Sciatic nerve (tissue), 2 donors: ENCODE data around the gene PPP1R14D. TPM values are rescaled to one million over a fixed set of nuclear protein-coding genes. Genes with fewer than 3 reads are reported as not detected.
A peak's percentile ranks its signal among the peaks of the same experiment; 100 is the strongest.

ENCODE experiments used
- ATAC-seq: fragments of 200-7000 bp; cut with Tn5 transposase; one replicate; pipeline ENCODE4 v1.9.1; 2020; ENCODE audit warnings: mild to moderate bottlenecking, moderate library complexity
- DNase-seq: peaks from one replicate; pipeline ENCODE4 v3.0.0-alpha.2; 2020; ENCODE audit warnings: low spot score
- intact Hi-C: fragments of 100-400 bp; cut with DNase I; formaldehyde crosslinking; loops from one replicate; pipeline ENCODE4 v1.14.2; 2022
- total RNA-seq: library from RNA; stranded (reverse); fragmentation: NEBNext Ultra II Directional; extraction: Animal tissue kit (Norgen Biotek cat#: 25700); gene quantifications from one replicate; pipeline ENCODE4 v1.2.1, GENCODE V29; 2021
- donor health status: DM: no; HTN: no; CAD: no.
- donor health status: DM: no; HTN: no; CAD: no.

Gene PPP1R14D
- total RNA-seq, 1 donor from 2014 or later: not detected

DNA sequence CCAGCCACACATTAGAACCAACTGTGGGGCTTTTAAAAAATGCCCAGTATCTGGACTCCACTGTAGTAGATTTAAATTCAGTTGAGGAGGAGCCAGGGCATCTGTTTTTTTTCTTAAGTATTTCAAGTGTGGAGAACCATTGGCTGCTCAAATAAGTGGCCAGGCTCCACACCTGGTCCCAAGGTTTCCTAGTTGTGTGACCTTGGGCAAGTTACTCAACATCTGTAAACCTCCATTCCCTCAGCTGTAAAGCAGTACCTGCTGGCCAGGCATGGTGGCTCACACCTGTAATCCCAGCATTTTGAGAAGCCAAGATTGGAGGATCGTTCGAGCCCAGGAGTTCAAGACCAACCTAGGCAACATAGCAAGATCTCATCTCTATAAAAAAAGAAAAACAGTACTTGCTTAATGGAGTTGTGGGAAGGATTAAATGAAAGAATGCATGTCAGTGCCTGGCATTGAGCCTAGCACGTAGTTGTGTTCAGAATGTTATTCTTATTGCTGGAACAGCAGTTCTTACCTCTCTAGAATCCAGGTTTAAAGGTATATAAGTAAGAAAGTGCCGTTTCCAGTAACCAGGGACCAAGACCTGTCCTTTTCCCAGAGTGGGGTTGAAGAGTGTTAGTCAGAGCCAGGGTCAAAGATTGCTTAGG lies 2.0 kb downstream of the PPP1R14D start:
- intact Hi-C loops: no loop called here
- DNase-seq (no peak), ATAC-seq (no peak)

DNA sequence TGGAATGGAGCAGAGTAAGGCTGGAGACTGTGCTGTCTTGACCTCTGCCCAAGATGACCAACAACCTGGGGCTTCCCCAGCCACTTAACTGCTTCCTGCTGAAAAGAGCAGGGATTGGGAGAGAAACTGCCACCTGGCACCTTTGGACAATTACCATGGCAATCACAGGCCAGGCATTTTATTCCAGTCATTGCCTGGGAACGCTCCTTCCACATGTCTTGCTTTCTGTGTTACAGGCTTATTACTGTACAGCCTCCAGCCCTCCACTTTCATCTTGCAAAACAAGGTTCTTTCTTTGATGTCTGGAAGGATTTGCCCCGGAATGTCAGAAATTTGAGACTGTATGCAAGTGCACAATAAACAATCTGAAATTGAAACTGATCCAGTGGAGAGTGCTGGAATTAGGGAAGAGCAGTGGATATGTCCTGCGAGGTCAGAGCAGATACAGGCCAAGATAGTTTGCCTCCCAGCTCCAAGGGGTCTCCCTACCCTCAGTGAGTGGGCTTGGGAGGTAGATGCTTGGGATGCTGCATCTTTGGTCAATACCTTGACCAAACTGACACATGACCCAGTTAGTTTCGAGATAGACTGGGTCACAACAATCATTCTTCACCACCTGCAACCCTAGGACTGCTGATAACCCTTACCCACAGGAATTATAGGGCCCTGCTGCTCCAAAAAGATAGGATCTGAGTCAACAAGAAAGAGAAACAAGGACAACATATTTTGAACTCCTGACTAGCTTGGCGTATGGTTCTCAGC lies 2.7 kb downstream of the PPP1R14D start:
- ATAC-seq: no peak
- intact Hi-C loops: no loop called here
- DNase-seq: no peak

DNA sequence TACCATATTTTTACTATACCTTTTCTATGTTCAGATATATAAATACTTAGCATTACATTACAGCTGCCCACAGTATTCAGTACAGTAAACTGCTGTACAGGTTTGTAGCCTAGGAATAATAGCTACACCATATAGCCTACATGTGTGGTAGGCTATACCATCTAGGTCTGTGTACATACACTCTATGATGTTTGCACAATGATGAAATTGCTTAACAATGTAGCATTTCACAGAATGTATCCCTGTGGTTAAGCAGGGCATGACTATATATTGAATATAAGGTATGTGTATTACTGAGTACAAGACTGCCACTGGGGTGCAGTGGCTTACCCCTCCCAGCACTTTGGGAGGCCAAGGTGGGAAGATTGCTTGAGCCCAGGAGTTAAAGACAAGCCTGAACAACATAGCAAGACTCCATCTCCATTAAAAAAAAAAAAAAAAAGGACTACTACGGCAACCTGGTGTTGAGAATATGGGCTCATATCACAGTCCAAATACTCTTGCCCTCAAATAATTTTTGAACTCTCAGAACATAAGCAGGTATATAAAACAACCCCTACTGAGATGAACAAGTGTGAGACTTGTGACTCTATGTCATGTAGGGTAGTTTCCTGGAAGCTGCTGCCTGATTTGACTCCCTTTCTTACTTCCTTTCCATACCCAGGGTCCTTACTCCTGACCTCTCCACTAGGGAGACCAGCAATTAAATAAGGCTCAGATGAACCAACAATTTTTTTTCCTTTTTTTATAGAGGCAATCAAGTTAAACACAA lies 4.8 kb downstream of the PPP1R14D start:
- intact Hi-C loops: no loop called here
- ATAC-seq (no peak), DNase-seq (no peak)

DNA sequence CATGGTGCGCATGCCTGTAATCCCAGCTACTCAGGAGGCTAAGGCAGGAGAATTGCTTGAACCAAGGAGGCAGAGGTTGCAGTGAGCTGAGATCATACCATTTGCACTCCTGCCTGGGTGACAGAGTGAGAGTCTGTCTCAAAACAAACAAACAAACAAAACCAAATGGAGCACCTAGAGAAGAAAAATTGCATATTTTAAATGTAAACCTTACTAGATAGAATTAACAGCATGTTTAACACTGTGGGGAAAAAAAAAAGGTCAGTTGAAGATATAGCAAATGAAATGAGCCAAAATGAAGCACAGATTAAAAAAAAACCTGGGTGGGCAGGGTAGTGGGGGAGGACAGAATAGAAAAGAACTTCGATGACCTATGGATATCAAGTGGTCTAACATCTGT lies 7.3 kb downstream of the PPP1R14D start:
- DNase-seq (no peak), ATAC-seq (no peak)
- intact Hi-C loops: no loop called here

DNA sequence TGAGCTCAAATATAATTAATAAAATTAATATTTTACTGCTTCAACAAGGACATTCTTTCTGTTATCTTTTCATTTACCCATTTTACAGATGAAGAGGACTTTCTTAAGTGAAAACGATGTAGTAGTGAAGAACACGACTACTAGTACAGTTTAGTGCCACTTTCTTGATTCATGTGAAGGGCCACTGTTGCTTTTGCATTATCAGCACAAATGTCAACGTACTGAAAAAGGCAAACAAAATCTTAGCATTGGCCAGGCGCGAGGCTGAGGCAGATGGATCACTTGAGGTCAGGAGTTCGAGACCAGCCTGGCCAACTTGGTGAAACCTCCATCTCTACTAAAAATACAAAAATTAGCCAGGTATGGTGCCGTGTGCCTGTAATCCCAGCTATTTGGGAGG lies 9.5 kb downstream of the PPP1R14D start:
- intact Hi-C loops: no loop called here
- ATAC-seq: no peak
- DNase-seq: no peak

DNA sequence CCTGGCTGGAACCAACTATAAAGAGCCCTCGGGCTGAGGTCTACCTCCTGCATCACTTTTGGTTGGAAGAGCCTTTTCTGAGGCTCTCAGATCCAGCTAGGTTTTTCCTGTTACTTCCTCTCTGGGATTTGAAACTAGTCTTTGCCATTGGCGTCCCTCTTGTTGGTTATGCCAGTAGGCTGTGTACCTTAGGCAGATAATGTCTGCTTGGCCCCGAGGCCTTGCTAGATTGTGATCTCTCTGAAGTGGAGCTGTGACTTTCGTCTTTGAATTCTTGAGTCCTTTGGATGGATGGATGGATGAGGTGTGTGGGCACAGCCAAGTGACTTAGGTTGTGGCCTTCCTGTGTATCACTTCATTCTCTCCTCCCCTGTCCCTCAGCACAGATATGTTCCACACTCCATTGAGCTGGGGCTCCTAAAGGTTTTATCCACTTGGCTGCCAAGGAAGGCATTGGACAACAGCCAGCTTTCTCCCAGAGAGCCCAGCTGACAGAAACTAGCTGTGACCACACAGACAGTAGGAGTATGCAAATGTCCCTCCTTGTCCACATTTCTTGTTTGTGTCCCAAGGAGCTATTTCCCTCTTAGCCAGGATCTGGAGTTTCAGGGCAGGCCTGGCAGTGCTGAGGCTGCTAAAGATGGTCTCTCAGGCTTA lies 13.3 kb downstream of the PPP1R14D start:
- DNase-seq: no peak
- intact Hi-C loops: no loop called here
- no peak for ATAC-seq

DNA sequence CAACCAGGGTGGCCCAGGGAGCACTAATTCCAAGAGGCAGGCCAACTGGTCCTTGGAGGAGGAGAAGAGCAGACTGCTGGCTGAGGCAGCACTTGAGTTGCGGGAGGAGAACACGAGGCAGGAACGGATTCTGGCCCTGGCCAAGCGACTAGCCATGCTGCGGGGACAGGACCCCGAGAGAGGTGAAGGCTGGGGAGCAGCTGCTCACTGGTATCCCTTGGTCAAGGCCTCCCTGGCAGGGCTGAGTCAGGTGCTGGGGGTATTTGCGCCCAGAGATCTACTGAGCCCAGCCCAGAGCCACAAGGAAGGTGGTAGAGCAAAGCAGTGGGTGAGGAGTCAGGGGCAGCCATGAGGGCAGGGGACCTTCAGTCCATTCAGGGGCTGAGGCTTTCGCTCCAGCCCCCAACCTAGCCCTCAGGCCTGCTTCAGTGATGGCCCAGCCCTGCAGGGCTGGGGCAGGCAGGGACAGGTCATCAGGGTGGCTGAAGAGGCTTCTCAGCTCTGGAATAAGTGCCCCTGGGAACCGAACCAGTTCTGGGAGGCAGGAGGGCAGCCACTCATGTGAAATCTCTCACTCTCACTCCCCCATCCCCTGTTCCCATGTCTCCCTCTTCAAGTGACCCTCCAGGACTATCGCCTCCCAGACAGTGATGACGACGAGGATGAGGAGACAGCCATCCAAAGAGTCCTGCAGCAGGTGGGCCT lies 15.6 kb downstream of the PPP1R14D start:
- DNase-seq (no peak), ATAC-seq (no peak)
- intact Hi-C loops: no loop called here

DNA sequence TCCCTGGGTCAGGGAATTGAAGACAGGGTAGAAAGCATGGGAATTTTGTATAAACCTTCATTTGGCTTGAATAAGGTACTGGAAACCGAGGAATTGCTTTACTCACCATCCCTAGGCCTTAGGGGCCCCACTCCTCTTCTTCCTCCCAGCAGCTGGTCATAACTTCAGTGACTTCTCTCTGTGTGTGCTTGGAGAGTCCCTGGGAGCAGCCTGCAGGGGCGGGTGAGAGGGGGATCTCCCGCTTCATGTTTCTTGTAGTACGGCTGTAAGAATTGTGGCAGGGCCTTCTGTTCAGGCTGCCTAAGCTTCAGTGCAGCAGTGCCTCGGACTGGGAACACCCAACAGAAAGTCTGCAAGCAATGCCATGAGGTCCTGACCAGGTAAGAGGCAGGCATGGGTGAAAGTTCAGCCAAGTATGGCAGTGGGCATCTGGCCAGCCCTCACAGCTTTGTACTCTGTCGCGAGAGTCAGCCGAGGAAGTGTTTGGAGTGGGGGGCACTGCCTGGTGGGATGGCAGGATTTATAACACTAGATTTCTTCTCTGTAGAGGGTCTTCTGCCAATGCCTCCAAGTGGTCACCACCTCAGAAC lies 19.6 kb downstream of the PPP1R14D start:
- ATAC-seq (no peak), DNase-seq (no peak)
- intact Hi-C loops: no loop called here

DNA sequence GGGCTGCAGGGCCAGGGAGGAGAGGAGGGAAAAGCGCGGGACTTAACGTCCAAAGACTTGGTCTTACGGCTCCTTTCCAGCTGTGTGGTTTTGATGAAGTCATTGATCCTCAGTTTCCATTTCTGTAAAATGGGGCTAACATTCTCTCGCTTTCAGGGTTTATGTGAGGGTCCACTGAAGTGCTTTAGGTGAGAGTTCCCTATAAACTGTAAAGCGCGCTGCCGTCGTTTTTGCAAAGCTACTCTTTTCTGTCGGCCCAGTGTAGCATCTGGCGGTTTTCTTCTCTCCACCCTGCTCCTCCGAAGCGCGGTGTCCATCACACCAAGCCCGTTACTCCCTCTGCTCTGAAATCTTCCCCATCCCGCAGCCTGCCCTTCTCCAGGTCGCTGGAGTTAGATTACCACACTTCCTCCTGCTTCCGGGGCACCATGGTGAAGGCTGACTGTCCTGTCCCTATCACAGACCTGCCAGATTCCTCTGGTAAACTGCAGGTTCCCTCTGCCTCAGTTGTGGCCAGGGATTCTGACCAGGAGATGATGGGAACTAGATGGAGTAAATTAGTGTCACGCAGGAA lies 20.5 kb downstream of the PPP1R14D start:
- ATAC-seq (no peak), DNase-seq (no peak)
- intact Hi-C loops: no loop called here

DNA sequence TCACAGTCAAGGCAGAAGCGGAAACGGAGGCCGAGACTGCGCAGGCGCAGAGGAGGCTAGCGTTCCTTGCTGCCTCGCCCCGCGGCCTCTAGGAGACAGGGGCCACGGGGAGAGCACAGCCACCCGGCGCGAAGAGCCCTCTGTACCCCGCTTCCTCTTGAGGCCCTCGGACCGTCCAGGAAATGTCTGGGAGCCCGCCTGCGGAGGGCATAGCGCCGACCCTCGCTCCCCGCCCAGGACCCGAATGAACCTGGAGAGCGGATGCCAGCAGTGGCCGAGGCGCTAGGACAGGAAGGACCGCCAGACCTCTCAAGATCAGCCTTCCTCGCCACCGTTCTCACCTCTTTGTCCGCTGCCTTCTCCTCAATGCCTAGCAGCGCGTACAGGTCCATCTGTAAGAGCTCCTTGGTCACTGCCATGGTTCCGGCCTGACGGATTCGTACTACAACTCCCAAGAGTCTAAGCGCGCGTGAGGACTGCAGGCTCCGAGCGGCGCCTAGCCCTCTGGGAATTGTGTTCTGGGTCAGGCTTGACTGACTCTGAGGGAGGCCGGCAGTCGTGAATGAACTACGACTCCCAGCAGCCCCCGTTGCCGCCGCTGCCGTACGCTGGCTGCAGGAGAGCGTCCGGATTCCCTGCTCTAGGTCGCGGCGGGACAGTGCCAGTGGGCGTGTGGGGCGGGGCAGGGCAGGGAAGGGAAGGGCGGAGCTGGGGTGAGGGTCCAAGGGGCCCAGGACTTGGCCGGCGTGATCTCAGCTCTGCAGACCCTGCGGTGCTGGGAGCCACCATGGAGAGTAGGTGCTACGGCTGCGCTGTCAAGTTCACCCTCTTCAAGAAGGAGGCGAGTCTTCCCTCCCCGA lies 21.2 kb downstream of the PPP1R14D start, which contains the start of the genes DNAJC17 and ZFYVE19:
DNAJC17 (minus strand) TSS at position 446 of the 860 bp plus-strand sequence; CDS start at position 419, 27 bp downstream.
ZFYVE19 (plus strand) TSS at position 62 of the 860 bp plus-strand sequence; CDS start at position 563, 501 bp downstream.
- ATAC-seq (peak; percentile 99), DNase-seq (peak; percentile 97)
- intact Hi-C loops: no loop called here

DNA sequence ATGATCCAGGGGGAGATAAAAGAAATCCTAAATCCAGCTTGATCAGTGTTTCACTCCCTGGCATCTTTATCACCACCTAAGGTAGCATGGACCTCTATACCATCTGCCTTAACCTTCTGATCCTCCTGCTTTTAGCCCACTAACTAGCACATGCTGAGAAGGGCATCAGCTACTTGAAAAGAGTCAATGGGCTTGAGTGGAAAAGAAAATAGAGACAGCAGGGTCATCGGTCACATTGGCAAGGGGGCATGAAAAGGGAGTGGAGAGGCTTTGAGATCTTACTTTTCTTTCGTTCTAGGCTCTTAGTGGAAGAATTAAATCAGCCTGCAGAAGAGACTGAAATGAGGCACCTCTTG lies 21.9 kb downstream of the PPP1R14D start:
- ATAC-seq (no peak), DNase-seq (no peak)
- intact Hi-C loops: no loop called here

DNA sequence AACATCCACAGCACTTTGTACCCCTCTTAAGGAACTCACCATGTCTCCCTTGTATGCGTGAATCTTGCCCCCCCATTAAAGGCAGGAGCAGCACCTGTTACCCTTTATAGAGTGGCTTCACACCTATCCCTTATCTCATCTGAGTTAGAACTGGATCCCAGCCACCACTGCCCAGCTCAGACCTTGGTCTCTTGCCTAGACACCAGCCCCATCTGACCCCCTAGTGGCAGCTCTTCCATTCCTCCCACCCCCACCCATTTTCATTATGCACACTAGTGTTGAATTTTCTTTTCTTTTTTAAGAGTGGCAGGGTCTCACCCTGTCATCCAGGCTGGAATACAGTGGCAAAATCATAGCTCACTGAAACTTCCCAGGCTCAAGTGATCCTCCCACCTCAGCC lies 24.8 kb downstream of the PPP1R14D start:
- ATAC-seq (no peak), DNase-seq (no peak)
- intact Hi-C loops: no loop called here

DNA sequence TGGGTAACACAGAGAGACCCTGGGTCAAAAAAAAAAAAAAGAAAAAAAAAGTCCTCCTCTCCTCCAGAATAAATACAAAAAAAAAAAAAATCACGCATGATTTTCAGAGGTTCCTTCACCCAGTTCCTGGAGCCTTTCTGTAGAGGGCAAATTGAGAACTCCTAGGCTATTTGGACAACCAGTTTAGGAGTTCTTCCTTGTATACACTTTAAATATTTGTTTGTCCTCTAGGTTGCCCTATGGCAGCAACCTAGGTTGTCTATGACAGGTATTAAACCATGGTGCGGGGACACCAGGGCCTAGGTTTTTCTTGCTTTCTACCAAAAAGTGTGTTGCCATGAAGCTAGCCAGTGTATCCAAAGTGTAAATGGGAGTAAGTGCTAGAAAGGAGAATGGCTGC lies 25.4 kb downstream of the PPP1R14D start:
- no peak for ATAC-seq
- DNase-seq: no peak
- intact Hi-C loops: no loop called here

DNA sequence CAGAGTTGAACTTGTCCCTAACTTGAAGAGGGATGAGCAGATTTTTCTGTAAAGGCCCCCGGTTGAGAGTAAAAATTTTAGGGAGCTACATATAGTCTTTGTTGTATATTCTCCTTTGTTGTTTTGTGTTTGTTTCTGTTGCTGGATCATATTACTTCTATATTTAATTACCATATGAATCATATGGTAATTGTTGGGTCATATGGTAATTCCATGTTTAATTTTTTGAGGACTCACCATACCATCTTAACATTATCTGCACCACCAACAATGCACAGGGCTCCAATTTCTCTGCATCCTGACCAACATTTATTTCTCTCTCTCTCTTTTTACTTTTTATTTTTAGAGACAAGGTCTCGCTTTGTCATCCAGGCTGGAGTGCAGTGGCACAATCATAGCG lies 29.0 kb downstream of the PPP1R14D start:
- ATAC-seq (no peak), DNase-seq (no peak)
- intact Hi-C loops: no loop called here

DNA sequence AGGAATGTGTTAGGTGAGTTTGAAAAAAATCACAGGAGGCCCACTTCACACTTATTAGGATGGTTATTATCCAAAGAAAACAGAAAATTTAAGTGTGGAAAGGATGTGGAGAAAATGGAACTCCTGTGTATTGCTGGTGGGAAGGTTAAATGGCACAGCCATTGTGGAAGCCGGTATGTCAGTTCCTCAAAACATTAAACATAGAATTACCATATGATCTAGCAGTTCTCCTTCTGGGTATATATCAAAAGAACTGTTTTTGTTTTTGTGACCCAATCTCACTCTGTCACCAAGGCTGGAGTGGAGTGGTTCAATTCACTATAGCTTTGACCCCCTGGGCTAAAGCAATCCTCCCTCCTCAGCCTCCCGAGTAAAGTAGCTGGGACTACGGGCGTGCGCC lies 32.0 kb downstream of the PPP1R14D start:
- ATAC-seq (no peak), DNase-seq (no peak)
- intact Hi-C loops: no loop called here

DNA sequence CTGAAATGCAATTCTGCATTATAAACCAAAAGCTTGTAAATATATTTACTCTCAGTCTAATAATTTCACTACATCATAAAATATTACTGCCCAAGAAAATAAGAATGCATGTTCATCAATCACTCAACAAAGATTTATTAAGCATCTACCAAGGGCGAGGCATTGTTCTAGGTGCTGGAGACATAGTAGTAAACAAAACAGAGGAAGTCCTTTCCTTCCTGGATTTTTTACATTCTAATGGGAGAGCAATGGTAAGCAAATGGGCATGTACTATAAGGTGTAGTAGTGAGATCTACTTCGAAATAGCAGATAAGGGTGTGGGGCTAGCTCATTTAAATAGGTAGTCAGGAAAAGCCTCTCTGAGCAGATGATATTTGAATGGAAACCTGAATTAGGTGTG lies 32.5 kb downstream of the PPP1R14D start:
- DNase-seq: no peak
- intact Hi-C loops: no loop called here
- no peak for ATAC-seq

DNA sequence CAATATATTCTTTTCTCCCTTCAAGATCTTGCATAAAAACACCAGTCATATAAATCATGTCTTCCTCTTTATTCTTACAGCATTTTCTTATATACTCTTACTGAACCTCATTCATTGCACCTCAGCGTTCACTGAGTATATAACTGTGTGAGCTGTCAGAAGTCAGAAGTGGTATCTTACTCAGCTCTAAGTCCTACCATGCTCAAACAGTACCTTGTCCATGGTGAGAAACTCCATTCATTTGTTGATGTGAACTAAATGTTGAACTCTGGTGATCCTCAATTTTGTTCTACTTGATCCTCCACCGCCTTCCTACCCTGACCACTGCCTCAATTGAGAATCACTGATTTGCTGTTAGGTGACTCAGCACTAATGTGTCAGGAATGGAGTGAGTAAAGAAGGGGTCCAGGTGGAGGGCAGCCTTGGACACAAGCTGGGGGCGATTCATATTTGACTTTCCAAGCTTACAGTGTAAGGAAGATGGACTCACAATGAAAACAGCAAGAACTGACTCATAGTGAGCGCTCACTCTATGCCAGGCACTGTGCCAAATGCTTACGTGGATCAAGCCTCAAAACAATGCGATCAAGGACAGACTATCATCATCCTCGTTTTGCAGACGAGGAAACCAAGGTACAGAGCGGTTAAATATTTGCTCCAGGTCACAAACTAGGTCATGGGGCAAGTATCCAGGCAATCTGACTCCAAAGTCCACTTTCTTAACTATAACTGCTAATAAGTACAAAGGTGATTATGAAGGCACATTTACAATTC lies 35.1 kb downstream of the PPP1R14D start:
- intact Hi-C loops: no loop called here
- no peak for ATAC-seq

More for the DNA sequence above, 35.1 kb downstream of the PPP1R14D start:
- no peak for DNase-seq
